SU-DHL-6 (cell line): ENCODE results near the gene SLC2A3.

Experiments
- H2AFZ ChIP-seq: fragments of 200-600 bp; sonication (generic); 2 replicates; pipeline ENCODE4 v1.6.1; 2014; ENCODE audit warnings: low read depth, mild to moderate bottlenecking, moderate library complexity, mixed read lengths, antibody characterized with exemption, low read length; ENCODE audit not compliant: severe bottlenecking
- H3F3A ChIP-seq: fragments of 200-600 bp; shearing (Covaris generic); 2 replicates; pipeline ENCODE4 v1.6.0; 2016; ENCODE audit warnings: antibody characterized with exemption, mild to moderate bottlenecking; ENCODE audit not compliant: insufficient read depth
- H3K27ac ChIP-seq: fragments of 200-600 bp; sonication (generic); 2 replicates; pipeline ENCODE4 v1.5.1; 2016; ENCODE audit warnings: low read depth, mild to moderate bottlenecking, low read length, moderate library complexity, mixed read lengths
- H3K27me3 ChIP-seq: fragments of 200-600 bp; sonication (generic), shearing (Covaris generic); 2 replicates; pipeline ENCODE4 v1.6.0; 2014; ENCODE audit warnings: mild to moderate bottlenecking, low read length
- H3K36me3 ChIP-seq: fragments of 200-600 bp; sonication (generic); 2 replicates; pipeline ENCODE4 v1.6.1; 2014; ENCODE audit warnings: mild to moderate bottlenecking, low read length, mixed read lengths
- H3K4me2 ChIP-seq: fragments of 300-600, 200-600 bp; shearing (Covaris generic), sonication (generic); 2 replicates; pipeline ENCODE4 v1.6.0; 2014; ENCODE audit warnings: low read length, low read depth, mild to moderate bottlenecking; ENCODE audit not compliant: poor library complexity, severe bottlenecking
- H3K4me3 ChIP-seq: fragments of 200-600 bp; sonication (generic); 2 replicates; pipeline ENCODE4 v1.5.1; 2014; ENCODE audit warnings: antibody characterized with exemption, low read length, mild to moderate bottlenecking, mixed read lengths; ENCODE audit not compliant: insufficient read depth, poor library complexity, severe bottlenecking
- H3K79me2 ChIP-seq: fragments of 200-600 bp; sonication (generic); 2 replicates; pipeline ENCODE4 v1.6.1; 2014; ENCODE audit warnings: mild to moderate bottlenecking, low read length, moderate library complexity; ENCODE audit not compliant: insufficient read depth
- H3K9ac ChIP-seq: fragments of 200-600 bp; sonication (generic); 2 replicates; pipeline ENCODE4 v1.7.0; 2014; ENCODE audit warnings: mild to moderate bottlenecking, low read length
- H3K9me2 ChIP-seq: fragments of 200-600 bp; sonication (generic); replicated peaks from 2 replicates; pipeline ENCODE4 v1.6.1; 2014; ENCODE audit warnings: low read length; ENCODE audit not compliant: insufficient read depth
- H3K9me3 ChIP-seq: fragments of 200-600 bp; sonication (generic); 2 replicates; pipeline ENCODE4 v1.6.1; 2014; ENCODE audit warnings: low read length, mixed read lengths; ENCODE audit not compliant: insufficient read depth
- H4K20me1 ChIP-seq: fragments of 200-600 bp; sonication (generic); 2 replicates; pipeline ENCODE4 v1.6.1; 2014; ENCODE audit warnings: low read depth, mild to moderate bottlenecking, antibody characterized with exemption, low read length, moderate library complexity, mixed read lengths
- EZH2phosphoT487 ChIP-seq: fragments of 200-600 bp; sonication (generic), shearing (Covaris generic); conservative IDR thresholded peaks from 2 replicates; pipeline ENCODE4 v1.6.1; 2018; ENCODE audit warnings: mild to moderate bottlenecking, antibody characterized with exemption, low read length, moderate library complexity, mixed read lengths
- TF ChIP-seq, protein P1 (sequence below): fragments of 200-600 bp; sonication (generic); IDR thresholded peaks from one replicate; pipeline ENCODE4 v1.5.1; 2017; ENCODE audit warnings: antibody characterized with exemption, mild to moderate bottlenecking, low read length, moderate library complexity; ENCODE audit not compliant: insufficient read depth, poor library complexity, severe bottlenecking

Gene SLC2A3

DNA sequence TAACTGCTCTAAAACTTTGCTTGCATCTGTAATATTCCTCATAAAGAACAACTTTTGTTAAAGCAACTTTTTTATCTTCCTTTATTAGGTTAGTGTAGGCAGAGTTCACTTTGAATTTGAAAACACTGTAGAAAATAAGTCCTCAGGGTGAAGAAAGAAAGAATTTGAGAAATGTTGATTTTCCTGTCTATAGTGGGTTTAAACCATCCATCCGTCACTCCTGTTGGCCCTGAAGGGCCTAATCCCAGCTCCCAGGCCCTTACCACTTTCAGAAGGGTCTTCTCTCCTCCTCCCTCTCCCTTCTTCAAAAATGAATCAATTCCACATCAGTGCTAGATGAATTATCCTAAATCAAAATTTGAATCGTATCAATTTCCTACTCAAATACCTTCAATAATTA, 4.9 kb upstream of the SLC2A3 start:
- Histone ChIP-seq H3K9ac (no peak overlapping the region), H3K4me2 (no peak overlapping the region), H3K9me3 (no peaks in the 10 kb centered on the region), H3F3A (0 out of 2 replicates have a peak, but pooled peaks cover 3% of the 10 kb centered on the region), H3K4me3 (no peak overlapping the region), H3K36me3 (no peaks in the 10 kb centered on the region), H2AFZ (no peak overlapping the region), H4K20me1 (no peaks in the 10 kb centered on the region), H3K27me3 (no peaks in the 10 kb centered on the region), H3K79me2 (no peaks in the 10 kb centered on the region), H3K9me2 (no peaks in the 10 kb centered on the region), H3K27ac (no peak overlapping the region)
- no peak for TF ChIP-seq EZH2phosphoT487
- TF ChIP-seq, protein P1, sequence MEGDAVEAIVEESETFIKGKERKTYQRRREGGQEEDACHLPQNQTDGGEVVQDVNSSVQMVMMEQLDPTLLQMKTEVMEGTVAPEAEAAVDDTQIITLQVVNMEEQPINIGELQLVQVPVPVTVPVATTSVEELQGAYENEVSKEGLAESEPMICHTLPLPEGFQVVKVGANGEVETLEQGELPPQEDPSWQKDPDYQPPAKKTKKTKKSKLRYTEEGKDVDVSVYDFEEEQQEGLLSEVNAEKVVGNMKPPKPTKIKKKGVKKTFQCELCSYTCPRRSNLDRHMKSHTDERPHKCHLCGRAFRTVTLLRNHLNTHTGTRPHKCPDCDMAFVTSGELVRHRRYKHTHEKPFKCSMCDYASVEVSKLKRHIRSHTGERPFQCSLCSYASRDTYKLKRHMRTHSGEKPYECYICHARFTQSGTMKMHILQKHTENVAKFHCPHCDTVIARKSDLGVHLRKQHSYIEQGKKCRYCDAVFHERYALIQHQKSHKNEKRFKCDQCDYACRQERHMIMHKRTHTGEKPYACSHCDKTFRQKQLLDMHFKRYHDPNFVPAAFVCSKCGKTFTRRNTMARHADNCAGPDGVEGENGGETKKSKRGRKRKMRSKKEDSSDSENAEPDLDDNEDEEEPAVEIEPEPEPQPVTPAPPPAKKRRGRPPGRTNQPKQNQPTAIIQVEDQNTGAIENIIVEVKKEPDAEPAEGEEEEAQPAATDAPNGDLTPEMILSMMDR: no peak

DNA sequence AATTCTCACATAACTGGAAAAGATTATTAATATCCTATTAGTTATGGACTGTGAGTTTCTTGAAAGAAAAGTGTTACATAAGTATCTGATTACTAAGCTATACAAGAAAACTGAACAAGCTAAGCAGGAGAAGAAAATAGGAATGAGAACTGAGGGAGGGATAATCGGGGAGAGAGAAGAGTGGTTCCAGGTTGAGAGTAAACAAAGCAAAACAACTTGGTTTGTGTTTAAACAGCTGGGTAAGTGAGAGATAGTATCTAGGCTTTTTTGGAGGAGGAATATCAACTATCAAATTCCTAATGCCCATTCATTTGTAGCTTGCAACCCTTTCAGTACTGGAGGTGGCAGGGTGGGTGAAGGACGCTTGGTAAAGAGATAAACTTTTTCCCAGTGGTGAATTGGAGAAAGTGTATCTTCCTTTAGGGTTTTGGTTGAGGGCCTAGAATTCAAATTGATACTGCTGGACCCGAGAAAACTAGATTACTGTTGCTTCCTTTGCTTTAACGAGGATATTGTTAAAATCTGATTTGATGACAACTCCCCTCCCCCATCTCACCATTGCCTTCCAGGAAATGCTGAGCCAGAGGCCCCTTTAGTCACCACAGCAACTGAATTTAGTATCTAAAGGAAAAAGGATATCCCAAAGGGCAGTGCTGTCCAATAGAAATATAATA, 2.0 kb upstream of the SLC2A3 start:
- 0 out of 2 replicates have a peak, but pooled peaks cover 3% of the 10 kb centered on the region for H3F3A ChIP-seq
- no peak overlapping the region for H2AFZ ChIP-seq
- TF ChIP-seq, protein P1: no peak
- no peak for TF ChIP-seq EZH2phosphoT487
- no peak overlapping the region for H3K4me2 ChIP-seq
- H3K27ac ChIP-seq: no peak overlapping the region
- H3K4me3 ChIP-seq: no peak overlapping the region
- no peaks in the 10 kb centered on the region for H4K20me1 ChIP-seq
- peaks cover 4% of the 10 kb centered on the region; the same call in 1 of the 2 replicates for H3K79me2 ChIP-seq
- H3K9me3 ChIP-seq: no peaks in the 10 kb centered on the region
- H3K9ac ChIP-seq: no peak overlapping the region
- no peaks in the 10 kb centered on the region for H3K36me3 ChIP-seq
- no peaks in the 10 kb centered on the region for H3K9me2 ChIP-seq
- H3K27me3 ChIP-seq: no peaks in the 10 kb centered on the region

DNA sequence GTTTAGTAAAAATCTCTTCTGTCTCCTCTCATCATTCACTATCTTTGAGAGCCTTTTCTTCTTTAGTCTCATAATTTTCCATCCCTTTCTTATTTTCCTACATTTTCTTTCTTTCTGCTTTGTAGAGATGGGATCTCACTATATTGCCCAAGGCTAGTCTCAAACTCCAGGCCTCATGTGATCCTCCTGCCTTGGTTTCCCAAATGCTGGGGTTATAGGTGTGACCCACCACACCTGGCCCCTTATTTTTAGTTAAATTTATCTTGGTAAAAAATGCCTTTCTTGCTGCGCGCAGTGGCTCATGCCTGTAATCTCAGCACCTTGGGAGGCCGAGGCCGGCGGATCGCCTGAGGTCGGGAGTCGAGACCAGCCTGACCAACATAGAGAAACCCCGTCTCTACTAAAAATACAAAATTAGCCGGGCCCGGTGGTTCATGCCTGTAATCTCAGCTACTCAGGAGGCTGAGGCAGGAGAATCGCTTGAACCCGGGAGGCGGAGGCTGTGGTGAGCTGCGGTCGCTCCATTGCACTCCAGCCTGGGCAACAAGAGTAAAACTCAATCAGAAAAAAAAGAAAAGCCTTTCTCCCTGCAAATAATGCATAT, 996 bp downstream of the SLC2A3 start:
- Histone ChIP-seq H3K9me2 (no peaks in the 10 kb centered on the region), H3K27me3 (no peaks in the 10 kb centered on the region), H3K4me2 (peak overlapping the region; percentile 63), H3K9ac (peak overlapping the region; percentile 50), H3F3A (0 out of 2 replicates have a peak, but pooled peaks cover 3% of the 10 kb centered on the region), H3K27ac (peak overlapping the region; percentile 31; the same call in 1 of the 2 replicates), H3K4me3 (peak overlapping the region; percentile 49), H3K36me3 (no peaks in the 10 kb centered on the region), H4K20me1 (no peaks in the 10 kb centered on the region), H3K79me2 (peaks cover 4% of the 10 kb centered on the region; the same call in 1 of the 2 replicates), H3K9me3 (no peaks in the 10 kb centered on the region), H2AFZ (no peak overlapping the region)
- TF ChIP-seq, protein P1: no peak
- no peak for TF ChIP-seq EZH2phosphoT487
